GM19372 (cell line): ENCODE data around the gene HNRNPF.
"Not testable (repeated sequence)": the region's sequence is repeated elsewhere in the genome, so short reads cannot be mapped to it uniquely, and the experiment has no call there.

Experiments
- ATAC-seq: cut with Tn5 transposase; IDR thresholded peaks from one replicate; pipeline ENCODE4 v1.9.1; 2021; ENCODE audit warnings: mild to moderate bottlenecking, low read depth, moderate library complexity; ENCODE audit not compliant: unreplicated experiment

Gene HNRNPF, protein sequence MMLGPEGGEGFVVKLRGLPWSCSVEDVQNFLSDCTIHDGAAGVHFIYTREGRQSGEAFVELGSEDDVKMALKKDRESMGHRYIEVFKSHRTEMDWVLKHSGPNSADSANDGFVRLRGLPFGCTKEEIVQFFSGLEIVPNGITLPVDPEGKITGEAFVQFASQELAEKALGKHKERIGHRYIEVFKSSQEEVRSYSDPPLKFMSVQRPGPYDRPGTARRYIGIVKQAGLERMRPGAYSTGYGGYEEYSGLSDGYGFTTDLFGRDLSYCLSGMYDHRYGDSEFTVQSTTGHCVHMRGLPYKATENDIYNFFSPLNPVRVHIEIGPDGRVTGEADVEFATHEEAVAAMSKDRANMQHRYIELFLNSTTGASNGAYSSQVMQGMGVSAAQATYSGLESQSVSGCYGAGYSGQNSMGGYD

DNA sequence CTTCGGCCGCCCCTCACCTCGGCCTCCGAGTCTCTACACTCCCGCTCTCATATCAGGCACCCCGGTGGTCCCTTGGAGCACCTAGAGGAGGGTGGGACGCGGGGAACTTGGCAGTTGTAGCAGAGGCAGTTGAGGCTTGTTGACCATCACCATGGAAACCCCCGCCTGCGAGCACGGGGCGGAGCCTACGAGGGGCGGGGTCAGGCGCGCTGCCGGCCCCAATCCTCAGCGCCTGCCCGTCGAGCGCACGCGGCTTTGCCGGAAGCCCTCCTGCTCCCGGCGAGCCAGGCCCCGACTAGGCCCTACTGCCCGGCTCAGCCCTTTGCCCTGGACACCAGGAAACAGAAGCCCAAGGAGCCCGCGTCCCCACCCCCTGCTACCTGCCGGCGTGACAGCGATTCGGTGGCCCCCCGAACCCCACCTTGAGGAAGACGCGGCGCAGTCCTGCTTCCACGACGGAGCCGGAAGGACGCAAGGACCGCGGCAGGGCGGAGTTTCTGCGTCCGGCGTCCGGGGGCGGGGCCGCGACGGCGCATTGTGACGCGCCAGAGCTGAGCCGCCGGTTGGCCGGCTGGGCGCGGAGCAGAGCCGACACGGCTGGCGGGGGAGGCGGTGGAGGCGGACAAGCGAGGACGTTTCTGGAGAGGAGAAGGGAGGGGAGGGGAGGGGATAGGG lies at the start of gene HNRNPF:
TSS of gene HNRNPF (minus strand) at position 477 of the 675 bp plus-strand sequence. CDS start 21,302 bp downstream, outside the sequence.
- ATAC-seq = peak; percentile 69

DNA sequence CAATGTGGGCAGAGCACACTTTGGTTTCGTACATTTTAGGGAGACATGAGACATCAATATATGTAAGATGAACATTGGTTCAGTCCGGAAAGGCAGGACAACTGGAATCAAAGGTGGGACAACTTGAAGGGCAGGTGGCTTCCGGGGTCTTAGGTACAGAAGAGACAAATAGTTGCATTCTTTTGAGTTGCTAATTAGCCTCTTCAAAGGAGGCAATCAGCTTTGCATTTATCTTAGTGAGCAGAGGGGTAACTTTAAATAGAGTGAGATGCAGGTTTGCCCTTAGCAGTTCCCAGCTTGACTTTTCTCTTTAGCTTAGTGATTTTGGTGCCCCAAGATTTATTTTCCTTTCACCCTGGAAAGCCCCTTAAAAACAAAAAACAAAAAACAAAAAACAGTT lies 49.2 kb upstream of the HNRNPF start:
- no peak for ATAC-seq

DNA sequence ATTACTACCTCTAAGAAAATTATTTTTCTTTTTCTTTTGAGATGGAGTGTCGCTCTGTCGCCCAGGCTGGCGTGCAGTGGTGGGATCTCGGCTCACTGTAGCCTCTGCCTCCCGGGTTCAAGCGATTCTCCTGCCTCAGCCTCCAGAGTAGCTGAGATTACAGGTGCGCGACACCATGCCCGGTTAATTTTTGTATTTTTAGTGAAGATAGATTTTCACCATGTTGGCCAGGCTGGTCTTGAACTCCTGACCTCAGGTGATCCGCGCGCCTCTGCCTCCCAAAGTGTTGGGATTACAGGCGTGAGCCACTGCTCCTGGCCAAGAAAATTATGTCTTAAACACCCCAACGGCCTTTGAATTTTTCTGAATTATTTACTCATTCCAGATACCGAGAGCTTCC lies 47.6 kb upstream of the HNRNPF start:
- not testable (repeated sequence) for ATAC-seq

DNA sequence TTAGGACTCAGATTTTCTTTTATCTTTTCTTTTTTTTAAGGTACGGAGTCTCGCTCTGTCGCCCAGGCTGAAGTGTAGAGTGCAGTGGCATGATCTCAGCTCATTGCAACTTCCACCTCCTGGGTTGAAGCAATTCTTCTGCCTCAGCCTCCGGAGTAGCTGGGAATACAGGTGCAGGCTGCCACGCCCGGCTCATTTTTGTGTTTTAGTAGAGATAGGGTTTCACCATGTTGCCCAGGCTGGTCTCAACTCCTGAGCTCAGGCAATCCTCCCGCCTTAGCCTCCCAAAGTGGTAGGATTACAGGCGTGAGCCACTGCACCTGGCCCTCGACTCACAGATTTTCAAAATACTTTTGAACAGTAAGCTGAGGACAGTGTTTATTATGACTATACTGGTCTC lies 45.0 kb upstream of the HNRNPF start:
- ATAC-seq = not testable (repeated sequence)

DNA sequence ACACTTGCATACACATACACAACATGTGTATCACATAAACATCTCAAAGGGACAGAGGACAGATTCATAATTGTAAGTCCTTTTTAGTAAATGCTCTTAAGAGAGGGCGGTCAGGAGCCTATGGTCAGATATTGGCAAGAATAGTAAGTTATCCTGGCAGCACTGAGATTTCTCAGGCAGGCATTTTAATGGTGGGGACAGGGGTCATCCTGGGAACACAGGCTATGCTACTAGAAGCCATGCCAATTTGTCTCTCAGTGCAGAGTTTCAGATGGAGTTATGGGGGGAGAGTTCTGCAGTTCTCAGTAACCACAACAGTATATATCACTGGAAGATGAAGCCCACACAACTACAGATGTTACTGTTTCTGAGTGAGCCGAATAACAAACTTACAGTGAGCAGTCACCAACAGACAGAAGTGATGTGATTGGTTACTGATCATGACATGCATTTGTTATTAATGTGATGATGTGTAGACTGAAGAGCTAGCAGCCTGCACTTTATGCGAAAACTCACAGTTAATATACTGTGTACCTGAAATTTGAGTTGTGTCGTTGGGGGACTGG lies 44.4 kb upstream of the HNRNPF start:
- ATAC-seq = no peak

DNA sequence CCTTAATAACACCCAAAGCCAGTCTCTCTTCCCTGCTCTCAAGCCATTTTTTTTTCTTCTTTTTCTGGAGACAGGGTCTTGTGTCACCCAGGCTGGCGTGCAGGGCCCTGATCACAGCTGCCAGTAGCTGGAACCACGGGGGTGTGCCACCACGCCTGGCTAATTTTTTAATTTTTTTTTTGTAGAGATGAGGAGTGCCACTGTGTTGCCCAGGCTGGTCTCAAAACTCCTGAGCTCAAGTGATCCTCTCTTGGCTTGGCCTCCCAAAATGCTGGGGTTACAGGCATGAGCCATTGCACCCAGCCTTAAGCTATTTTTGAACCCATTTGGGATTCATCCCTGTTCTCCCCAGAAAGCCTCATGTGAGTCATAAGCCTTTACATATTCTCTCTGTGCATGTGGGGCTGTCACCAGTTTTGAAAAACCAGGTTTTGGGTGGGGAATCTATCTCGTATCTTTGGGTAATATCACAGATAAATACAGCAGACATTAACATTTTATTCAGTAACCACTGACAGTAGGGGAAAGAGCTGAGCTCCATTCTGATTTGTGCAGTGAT lies 43.4 kb upstream of the HNRNPF start:
- ATAC-seq = no peak

DNA sequence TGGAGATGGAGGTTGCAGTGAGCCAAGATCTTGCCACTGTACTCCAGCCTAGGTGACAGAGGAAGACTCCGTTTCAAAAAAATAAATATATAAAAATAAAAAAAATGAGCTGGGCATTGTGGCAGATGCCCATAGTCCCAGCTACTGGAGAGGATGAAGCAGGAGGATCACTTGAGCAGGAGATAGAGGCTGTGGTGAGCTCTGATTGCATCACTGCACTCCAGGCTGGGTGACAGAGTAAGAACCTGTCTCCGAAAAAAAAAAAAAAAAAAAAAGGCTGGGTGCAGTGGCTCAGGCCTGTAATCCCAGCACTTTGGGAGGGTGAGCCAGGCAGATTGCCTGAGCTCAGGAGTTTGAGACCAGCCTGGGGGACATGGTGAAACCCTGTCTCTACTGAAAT lies 39.8 kb upstream of the HNRNPF start:
- ATAC-seq = no peak

DNA sequence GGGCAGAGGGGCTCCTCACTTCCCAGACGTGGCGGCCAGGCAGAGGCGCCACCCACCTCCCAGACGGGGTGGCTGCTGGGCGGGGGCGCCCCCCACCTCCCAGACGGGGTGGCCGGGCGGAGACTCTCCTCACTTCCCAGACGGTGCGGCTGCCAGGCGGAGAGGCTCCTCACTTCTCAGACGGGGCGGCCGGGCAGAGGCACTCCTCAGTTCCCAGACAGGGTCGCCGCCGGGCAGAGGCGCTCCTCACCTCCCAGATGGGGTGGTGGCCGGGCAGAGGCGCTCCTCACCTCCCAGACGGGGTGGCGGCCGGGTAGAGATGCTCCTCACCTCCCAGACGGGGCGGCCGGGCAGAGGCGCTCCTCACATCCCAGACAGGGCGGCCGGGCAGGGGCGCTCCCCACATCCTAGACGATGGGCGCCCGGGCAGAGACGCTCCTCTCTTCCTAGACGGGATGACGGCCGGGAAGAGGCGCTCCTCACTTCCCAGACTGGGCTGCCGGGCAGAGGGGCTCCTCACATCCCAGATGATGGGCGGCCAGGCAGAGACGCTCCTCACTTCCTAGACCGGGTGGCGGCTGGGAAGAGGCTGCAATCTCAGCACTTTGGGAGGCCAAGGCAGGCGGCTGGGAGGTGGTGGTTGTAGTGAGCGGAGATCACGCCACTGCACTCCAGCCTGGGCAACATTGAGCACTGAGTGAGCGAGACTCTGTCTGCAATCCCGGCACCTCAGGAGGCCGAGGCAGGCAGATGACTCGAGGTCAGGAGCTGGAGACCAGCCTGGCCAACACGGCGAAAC lies 37.4 kb upstream of the HNRNPF start:
- ATAC-seq = not testable (repeated sequence)

DNA sequence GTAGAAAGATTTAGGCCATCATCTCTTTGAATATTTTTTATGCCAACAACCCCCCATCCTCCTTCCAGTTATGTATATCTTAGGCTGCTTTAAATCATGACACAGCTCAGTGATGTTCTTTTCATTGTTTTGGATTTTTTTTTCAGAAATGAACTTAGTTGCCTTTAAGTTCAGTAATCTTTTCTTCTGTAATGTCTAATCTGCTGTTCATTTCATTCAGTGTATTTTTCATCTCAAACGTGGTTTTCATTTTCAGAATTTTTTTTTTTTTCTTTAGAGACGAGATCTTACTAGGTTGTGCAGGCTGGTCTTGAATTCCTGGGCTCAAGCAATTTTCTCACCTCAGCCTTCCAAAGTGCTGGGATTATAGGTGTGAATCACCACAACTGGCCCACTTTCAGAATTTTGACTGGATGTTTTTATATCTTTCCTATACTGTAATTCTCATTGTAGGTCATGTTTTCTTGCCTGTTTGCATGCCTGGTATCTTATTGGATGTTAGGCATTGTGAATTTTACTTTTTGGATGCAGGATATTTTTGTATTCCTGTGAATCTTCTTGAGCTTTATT lies 36.0 kb upstream of the HNRNPF start:
- no peak for ATAC-seq

DNA sequence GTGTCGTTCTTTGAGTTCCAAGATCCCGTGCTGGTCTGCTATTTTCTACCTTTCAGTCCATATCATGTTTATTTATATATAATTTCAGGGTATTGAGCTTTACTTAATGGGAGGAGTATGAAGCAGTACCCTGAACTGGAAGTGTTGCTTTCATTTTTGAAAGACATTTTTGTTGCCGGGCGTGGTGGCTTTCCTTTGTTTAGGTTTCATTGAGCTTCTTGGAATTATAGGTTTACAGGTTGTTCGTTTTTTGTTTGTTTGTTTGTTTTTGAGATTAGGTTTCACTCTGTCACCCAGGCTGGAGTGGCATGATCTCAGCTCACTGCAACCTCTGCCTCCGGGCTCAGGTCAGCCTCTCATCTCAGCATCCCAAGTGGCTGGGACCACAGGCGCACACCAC lies 35.3 kb upstream of the HNRNPF start:
- ATAC-seq = no peak

DNA sequence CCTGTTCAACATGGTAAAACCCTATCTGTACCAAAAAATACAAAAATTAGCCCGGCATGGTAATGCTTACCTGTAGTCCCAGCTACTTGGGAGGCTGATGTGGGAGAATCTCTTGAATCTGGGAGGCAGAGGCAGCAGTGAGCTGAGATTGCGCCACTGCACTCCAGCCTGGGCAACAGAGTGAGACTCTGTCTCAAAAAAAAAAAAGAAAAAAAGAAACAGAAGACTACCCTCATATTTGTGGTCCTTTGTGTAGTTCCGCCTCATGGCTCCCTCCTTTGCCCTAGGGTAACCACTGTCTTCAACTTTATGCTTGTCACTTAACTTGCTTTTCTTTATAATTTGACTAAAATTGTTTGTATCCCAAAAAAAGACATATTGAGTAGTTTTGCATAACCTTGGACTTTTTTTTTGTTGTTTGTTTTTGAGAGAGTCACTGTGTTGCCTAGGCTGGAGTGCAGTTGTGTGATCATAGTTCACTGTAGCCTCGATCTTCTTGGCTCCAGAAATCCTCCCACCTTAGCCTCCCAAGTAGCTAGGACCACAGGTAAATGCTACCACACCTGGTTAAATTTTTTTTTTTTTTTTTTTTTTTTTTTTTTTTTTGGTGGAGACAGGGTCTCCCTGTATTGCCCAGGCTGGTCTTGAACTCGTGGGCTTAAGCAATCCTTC lies 31.6 kb upstream of the HNRNPF start:
- no peak for ATAC-seq

DNA sequence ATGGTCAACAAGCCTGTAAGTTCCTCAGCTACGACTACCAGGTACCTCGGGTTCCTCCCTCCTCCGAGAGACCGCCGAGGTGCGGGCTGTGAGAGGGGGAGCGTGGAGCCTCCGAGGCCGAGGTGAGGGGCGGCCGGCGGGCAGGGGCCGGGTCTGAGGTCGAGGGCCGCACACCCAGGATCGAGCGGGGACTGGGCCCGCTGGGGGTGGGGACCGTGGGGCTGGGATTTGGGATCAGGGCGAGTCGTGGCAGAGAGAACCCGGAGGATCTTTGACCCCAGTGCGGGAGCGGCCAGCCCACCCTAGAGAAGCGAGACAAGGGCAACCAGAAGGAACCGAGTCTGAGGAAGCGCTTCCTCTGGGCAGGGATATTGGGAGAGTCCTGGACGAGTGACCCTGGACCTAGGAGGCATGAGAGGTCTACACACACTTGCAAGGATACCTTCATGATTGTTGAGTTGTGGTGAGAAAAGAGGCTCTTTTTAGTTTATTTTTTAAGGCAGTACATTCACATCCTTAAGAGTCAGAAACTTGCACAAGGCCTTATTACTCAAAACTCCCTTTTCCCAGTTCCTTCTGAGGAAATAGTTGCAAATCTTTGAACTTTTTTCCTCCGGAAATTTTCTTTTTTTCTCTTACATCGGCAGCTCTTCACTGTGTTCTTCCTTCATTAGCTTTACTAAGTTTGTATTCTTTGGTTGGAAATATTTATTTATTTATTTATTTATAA lies 28.3 kb upstream of the HNRNPF start:
- no peak for ATAC-seq

DNA sequence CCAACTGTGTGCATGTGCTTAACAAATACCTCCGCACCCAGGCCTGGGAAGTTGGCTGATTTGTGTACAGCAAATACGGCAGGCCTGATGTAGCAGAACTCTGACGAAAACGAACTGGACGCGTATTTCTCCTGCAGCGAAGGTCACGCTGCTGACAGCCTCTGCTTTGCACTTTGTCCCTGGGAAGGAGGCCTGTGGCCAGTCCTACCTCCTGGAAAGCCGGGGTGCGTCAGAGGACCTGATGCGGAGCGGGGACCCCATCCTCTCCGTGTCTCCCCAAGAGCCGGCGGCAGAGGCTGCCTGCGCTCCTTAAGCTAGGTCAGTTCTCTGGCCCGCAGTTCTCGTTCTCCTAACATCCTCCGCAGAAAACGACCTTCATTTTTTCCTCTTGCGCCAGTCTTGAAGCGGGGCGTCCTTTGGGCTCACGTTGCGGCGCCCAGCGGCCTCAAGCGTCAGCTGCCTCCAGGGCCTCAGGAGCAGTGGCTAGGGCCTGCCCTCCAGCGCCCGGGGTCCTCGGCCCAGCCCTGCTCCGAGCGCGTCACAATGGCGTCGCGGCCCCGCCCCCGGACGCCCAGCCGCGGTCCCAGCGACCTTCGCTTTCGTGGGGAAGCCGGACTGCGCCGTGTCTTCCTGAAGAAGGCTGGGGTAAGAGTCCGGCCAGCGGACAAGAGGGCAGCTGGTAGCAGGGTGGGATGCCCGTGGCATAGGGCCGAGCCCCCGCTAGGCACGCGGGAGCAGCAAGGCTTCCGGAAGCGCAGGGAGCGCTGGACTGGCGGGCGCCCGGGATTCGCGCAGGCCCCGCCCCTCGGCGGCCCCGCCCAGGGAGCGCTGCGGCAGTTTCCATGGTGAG lies 27.5 kb upstream of the HNRNPF start, which contains the start of gene ZNF487:
TSS of gene ZNF487 (plus strand) at position 821 of the 850 bp plus-strand sequence. CDS start 38,703 bp downstream, outside the sequence.
- ATAC-seq = peak; percentile 96

DNA sequence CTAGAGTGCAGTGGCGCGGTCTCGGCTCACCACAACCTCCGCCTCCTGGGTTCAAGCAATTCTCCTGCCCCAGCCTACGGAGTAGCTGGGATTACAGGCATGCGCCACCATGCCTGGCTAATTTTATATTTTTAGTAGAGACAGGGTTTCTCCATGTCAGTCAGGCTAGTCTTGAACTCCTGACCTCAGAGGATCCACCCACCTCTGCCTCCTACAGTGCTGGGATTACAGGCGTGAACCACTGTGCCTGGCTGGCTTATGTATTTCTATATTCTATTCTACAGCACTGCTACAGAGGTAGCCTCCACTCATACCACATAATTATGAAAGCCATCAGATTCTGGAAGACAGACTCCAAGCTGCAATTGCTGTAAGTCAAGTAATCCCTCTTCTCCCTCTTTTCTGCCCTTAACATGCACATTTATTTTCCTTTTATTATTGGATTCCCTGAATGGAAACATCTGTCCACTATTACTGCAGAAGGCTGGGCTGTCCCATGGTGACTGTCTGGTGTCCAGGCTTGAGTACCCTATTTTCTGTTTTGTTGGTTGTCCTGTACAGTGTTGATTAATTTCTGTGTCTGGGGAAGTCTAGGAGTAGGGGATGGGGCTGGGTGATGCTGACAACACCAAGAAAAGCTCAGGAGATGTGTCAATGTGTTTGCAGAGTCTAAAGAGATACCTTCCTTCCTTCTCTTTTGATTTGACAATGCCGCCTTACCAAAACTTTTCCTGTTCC lies 22.1 kb upstream of the HNRNPF start:
- ATAC-seq = no peak

DNA sequence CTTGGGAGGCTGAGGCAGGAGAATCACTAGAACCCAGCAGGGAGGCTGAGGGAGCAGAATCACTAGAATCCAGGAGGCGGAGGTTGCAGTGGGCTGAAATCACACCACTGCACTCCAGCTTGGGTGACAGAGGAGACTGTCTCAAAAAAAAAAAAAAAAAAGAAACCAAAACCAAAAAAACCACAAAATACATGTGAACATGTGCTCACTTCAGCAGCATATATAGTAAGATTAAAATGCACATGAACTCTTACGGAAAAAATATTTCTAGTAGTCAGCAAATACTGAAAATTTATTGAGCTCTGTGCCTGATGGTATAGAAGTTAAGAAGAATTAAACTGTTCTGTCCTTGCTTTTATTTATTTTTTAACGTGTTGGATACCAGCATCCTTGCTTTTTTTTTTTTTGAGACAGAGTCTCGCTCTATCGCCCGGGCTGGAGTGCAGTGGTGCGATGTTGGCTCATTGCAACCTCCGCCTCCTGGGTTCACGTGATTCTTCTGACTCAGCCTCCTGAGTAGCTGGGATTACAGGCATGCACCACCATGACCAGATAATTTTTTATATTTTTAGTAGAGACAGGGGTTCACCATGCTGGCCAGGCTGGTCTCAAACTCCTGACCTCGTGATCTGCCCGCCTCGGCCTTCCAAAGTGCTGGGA lies 18.3 kb upstream of the HNRNPF start:
- no peak for ATAC-seq

DNA sequence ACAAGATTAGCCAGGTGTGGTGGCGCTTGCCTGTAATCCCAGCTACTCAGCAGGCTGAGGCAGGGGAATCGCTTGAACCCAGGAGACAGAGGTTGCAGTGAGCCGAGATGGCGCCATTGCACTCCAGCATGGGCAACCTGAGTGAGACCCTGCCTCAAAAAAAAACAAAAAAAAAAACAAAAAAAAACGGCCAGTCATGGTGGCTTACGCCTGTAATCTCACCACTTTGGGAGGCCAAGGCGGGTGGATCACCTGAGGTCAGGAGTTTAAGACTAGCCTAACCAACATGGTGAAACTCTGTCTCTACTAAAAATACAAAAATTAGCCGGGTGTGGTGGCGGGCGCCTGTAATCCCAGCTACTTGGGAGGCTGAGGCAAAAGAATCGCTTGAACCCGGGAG lies 17.5 kb upstream of the HNRNPF start:
- ATAC-seq = not testable (repeated sequence)

DNA sequence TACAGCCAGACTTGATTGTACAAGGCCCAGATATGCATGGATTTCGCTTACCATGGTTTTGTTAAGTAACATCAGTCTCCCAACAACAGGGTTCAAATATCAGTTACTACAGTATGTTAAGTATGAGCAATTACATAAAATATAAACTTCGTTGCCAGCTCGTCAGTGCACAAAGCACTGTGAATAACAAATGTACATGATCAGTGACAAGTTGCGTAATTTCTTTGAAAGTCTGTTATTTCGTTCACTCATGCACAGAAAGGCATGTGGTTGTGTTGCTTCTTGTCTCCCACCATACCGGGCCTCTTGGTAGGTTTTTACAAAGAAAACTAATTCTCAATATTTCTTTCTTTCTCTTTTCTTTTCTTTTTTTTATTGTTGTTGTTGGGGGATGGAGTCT lies 15.4 kb upstream of the HNRNPF start:
- no peak for ATAC-seq
